Activated CD8-positive, alpha-beta T cell treated with anti-CD3 and anti-CD28 coated beads for 36 hours (primary cell): ENCODE results near the gene TUBB6. TPM values are rescaled to one million over a fixed set of nuclear protein-coding genes. Genes with fewer than 3 reads are reported as not detected.

ENCODE experiments used
- ATAC-seq: fragments of 200-7000 bp; cut with Tn5 transposase; one replicate; pipeline ENCODE4 v1.10.0; 2021; ENCODE audit warnings: mild to moderate bottlenecking, moderate library complexity
- CTCF ChIA-PET: fragments of 350-600 bp; sonication (Branson Sonifier 250); formaldehyde crosslinking; loops from one replicate; lab custom pipeline; 2021; ENCODE audit warnings: antibody characterized with exemption; lab: Charles Lee
- POLR2A ChIA-PET: fragments of 350-600 bp; sonication (Branson Sonifier 250); formaldehyde crosslinking; loops from one replicate; lab custom pipeline; 2021; ENCODE audit warnings: antibody characterized with exemption; lab: Charles Lee
- DNase-seq: peaks from one replicate; pipeline ENCODE4 v3.0.0-alpha.2; 2020
- H3K27ac Mint-ChIP-seq: one replicate; pipeline ENCODE4 v1.8.0; 2021; ENCODE audit warnings: mild to moderate bottlenecking, mixed read lengths
- H3K27me3 Mint-ChIP-seq: one replicate; pipeline ENCODE4 v1.8.0; 2021; ENCODE audit warnings: mixed read lengths
- H3K36me3 Mint-ChIP-seq: one replicate; pipeline ENCODE4 v1.8.0; 2021; ENCODE audit warnings: low read depth, mixed read lengths
- H3K4me1 Mint-ChIP-seq: one replicate; pipeline ENCODE4 v1.8.0; 2021; ENCODE audit warnings: low read depth, mixed read lengths
- H3K4me3 Mint-ChIP-seq: one replicate; pipeline ENCODE4 v1.8.0; 2021; ENCODE audit warnings: mild to moderate bottlenecking, moderate library complexity, mixed read lengths
- H3K9me3 Mint-ChIP-seq: one replicate; pipeline ENCODE4 v1.8.0; 2021; ENCODE audit warnings: mixed read lengths
- intact Hi-C: fragments of 100-400 bp; cut with micrococcal nuclease; formaldehyde crosslinking; loops from one replicate; pipeline ENCODE4 v1.10.0; 2022
- total RNA-seq, 2 experiments: library from RNA; stranded (reverse); gene quantifications; one replicate each; pipeline ENCODE4 v1.2.3, GENCODE V29; 2021
- TF ChIP-seq, protein P1 (sequence below): fragments of 200-600 bp; IDR thresholded peaks from one replicate; pipeline ENCODE4 v1.8.0; 2022; ENCODE audit warnings: antibody characterized with exemption, mild to moderate bottlenecking

Gene TUBB6
- total RNA-seq, 2 experiments from 2014 or later = 11.5 to 12.6 TPM

DNA sequence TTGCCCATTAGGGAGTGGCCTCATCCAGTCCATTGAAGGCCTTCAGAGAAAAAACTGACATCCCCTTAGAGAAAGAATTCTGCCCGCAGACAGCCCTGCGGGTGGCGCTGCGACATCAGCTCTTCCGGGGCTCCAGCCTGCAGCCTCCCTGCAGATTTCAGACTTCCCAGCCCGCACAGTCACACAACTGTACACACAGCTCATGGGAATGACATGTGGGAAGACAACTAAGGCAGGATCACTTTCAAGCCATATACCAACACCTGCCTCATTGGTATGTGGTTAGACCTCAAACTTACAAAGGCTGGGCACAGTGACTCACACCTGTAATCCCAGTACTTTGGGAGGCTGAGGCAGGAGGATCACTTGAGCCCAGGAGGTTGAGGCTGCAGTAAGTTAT is 24.8 kb upstream of the TUBB6 start:
- Mint-ChIP-seq H3K36me3 (no peaks in the 10 kb centered on the region), H3K27me3 (peaks cover 13% of the 10 kb centered on the region)
- TF ChIP-seq, protein P1, sequence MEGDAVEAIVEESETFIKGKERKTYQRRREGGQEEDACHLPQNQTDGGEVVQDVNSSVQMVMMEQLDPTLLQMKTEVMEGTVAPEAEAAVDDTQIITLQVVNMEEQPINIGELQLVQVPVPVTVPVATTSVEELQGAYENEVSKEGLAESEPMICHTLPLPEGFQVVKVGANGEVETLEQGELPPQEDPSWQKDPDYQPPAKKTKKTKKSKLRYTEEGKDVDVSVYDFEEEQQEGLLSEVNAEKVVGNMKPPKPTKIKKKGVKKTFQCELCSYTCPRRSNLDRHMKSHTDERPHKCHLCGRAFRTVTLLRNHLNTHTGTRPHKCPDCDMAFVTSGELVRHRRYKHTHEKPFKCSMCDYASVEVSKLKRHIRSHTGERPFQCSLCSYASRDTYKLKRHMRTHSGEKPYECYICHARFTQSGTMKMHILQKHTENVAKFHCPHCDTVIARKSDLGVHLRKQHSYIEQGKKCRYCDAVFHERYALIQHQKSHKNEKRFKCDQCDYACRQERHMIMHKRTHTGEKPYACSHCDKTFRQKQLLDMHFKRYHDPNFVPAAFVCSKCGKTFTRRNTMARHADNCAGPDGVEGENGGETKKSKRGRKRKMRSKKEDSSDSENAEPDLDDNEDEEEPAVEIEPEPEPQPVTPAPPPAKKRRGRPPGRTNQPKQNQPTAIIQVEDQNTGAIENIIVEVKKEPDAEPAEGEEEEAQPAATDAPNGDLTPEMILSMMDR = no peak

DNA sequence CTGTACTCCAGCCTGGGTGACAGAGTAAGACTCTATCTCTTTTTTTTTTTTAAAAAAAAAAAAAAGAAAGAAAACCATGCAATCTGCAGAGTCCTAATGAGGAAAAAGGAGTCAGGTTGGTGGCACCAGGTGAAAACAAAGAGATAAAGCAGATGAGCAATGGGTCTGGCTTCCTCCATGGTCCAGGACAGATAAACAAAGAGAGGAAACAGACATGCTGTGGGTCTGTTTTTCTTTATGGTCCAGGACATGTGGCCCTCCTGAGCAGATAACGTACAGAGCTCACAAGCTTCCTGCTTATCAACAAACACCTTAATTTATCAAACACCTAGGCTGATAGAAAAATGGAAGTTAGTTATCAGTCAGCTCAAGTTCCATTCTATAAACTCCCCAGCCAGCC is 24.4 kb upstream of the TUBB6 start:
- H3K4me3 Mint-ChIP-seq = no peak overlapping the region

More for the DNA sequence above, 24.8 kb upstream of the TUBB6 start:
- ATAC-seq = no peak
- intact Hi-C loops = no loop called here
- CTCF ChIA-PET = interaction anchor here (1.6 to 2.0 kb wide), 2 partner anchors 12 to 45 kb away, joined by 4 to 9 read pairs; no protein-coding TSS in a partner anchor
- Mint-ChIP-seq H3K4me3 (no peak overlapping the region), H3K4me1 (peaks cover 4% of the 10 kb centered on the region), H3K27ac (no peak overlapping the region), H3K9me3 (no peaks in the 10 kb centered on the region)
- POLR2A ChIA-PET = no interaction called here
- DNase-seq = no peak

DNA sequence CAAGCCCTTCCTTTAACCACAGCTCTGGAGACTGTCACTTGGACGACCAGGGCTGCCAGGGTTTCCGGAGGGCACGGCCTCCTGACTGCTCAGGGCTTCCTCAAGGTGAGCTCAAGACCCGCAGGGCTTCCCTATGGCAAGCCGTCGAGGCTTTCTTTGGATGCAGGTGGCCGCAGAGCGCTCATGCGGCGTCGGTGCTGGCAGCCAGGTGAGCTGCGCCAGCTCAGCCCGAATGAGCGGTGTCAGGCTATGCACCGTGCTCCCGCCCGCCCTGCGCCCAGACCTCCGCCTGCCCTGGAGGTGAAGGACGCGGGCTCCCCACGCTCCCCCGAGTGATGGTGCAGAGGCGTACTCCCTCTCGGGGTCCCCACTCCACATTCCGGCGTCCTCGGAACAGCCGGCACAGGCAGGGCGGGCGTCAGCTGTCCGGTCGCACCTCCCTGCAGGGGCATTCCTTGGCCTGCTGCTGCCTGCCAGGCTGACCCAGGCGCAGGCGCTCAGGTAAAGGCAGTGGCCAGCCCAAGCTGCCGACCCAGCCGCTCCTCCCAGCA is 20.8 kb upstream of the TUBB6 start:
- intact Hi-C loops = no loop called here
- Mint-ChIP-seq H3K4me3 (no peak overlapping the region), H3K27ac (no peak overlapping the region), H3K9me3 (no peaks in the 10 kb centered on the region), H3K4me1 (peaks cover 4% of the 10 kb centered on the region), H3K36me3 (no peaks in the 10 kb centered on the region), H3K27me3 (peaks cover 24% of the 10 kb centered on the region)
- no peak for DNase-seq
- CTCF ChIA-PET = interaction anchor here (3.6 kb wide), 1 partner anchor 15 kb away, joined by 16 read pairs; no protein-coding TSS in a partner anchor
- POLR2A ChIA-PET = no interaction called here
- TF ChIP-seq, protein P1 = no peak
- ATAC-seq = no peak

More for the DNA sequence above, 24.4 kb upstream of the TUBB6 start:
- peaks cover 4% of the 10 kb centered on the region for H3K4me1 Mint-ChIP-seq
- TF ChIP-seq, protein P1 = no peak
- intact Hi-C loops = no loop called here
- no peaks in the 10 kb centered on the region for H3K9me3 Mint-ChIP-seq
- H3K27ac Mint-ChIP-seq = no peak overlapping the region
- H3K36me3 Mint-ChIP-seq = no peaks in the 10 kb centered on the region
- peaks cover 15% of the 10 kb centered on the region for H3K27me3 Mint-ChIP-seq
- ChIA-PET POLR2A (no interaction called here), CTCF (interaction anchor here (1.6 to 2.0 kb wide), 2 partner anchors 12 to 45 kb away, joined by 4 to 9 read pairs; no protein-coding TSS in a partner anchor)
- no peak for DNase-seq
- ATAC-seq = no peak

DNA sequence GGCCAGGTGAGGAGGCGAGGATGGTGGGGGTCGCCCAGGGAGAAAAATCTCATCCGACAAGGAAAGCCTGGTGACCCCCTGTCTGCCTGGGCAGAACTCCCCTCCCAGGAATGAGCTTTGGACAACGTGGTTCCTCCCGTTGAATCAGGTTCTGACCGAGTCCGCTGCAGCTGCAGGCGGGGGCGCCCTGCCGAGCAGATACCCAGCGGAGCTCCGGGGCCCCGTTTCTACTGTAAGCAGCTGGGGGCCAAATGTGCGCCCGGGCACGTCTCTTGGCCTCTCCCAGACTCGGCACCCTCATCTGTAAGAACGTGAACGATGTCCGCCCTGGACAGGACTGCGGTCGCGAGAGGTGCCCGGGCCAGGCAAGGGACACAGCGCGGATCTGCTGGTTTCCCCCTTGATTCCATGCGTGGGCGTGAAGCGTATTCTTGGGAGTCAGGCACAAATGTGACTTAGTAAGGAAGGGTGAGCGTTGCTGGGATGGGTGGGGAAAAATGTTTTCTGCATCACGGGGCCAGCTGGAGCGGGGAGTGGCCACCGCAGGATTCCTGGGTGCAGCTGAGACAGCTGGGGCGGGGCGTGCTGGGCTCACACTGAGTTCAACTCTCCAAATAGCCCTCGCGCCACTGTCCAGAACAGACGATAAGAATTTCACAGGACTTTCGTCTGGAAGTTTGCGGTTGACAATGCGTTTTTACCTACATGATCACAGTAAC is 20.2 kb upstream of the TUBB6 start:
- DNase-seq (peak; percentile 20), ATAC-seq (peak; percentile 13)
- POLR2A ChIA-PET = interaction anchor here (1.1 kb wide), 1 partner anchor 9 kb away, joined by 4 read pairs; no protein-coding TSS in a partner anchor
- intact Hi-C loops = no loop called here
- TF ChIP-seq, protein P1 = no peak
- Mint-ChIP-seq H3K9me3 (no peaks in the 10 kb centered on the region), H3K27ac (no peak overlapping the region), H3K36me3 (no peaks in the 10 kb centered on the region), H3K27me3 (peaks cover 23% of the 10 kb centered on the region), H3K4me1 (peaks cover 4% of the 10 kb centered on the region), H3K4me3 (no peak overlapping the region)
- CTCF ChIA-PET = interaction anchor here (0.8 to 3.6 kb wide), 4 partner anchors 11 to 16 kb away, joined by 3 to 16 read pairs (median 4); no protein-coding TSS in a partner anchor

DNA sequence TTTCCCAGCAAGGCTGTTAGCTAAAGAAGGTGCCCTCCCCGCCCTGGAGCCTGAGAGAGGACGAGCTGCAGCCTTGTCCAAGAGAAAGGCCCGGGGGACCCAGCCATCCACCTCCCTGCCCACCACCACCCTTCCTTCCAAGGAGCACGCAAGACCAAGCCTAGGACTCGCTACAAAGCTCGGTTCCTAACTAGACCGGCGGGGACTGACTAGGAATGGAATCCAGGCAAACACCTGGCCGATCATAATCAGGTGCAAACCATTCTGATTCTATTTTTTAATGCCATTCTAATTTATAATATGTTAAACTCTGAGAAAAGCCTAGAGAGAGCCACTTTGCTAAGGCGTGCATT is 19.7 kb upstream of the TUBB6 start:
- intact Hi-C loops = no loop called here
- TF ChIP-seq, protein P1 = no peak
- DNase-seq = no peak
- Mint-ChIP-seq H3K36me3 (no peaks in the 10 kb centered on the region), H3K9me3 (no peaks in the 10 kb centered on the region), H3K27ac (no peak overlapping the region), H3K27me3 (peaks cover 19% of the 10 kb centered on the region), H3K4me1 (peaks cover 4% of the 10 kb centered on the region), H3K4me3 (no peak overlapping the region)
- no peak for ATAC-seq
- CTCF ChIA-PET = interaction anchor here (0.8 to 1.2 kb wide), 3 partner anchors 10 to 16 kb away, joined by 3 to 4 read pairs (median 3); no protein-coding TSS in a partner anchor
- POLR2A ChIA-PET = interaction anchor here (1.1 kb wide), 1 partner anchor 9 kb away, joined by 4 read pairs; no protein-coding TSS in a partner anchor
